ENCODE measurements around the gene PHYHD1.
"Not testable (repeated sequence)": the region's sequence is repeated elsewhere in the genome, so short reads cannot be mapped to it uniquely, and the experiment has no call there.

Gene PHYHD1

GRCh38 chr9:128946571-128947276 is 25.9 kb downstream of the PHYHD1 start:
- no peaks in the 10 kb centered on the region for H3K9me3 Mint-ChIP-seq
- H3K27me3 Mint-ChIP-seq = no peaks in the 10 kb centered on the region
- peak overlapping the region; percentile 95 for H3K4me3 Mint-ChIP-seq
- DNase-seq (ENCODE audit: low spot score in 2 of 2) (no peak), ATAC-seq (ENCODE audit: low read depth) (peak; percentile 2)
- H3K4me1 Mint-ChIP-seq = peaks cover 15% of the 10 kb centered on the region
- H3K36me3 Mint-ChIP-seq = peaks cover 2% of the 10 kb centered on the region
- peak overlapping the region; percentile 95 for H3K27ac Mint-ChIP-seq

- peak overlapping the region; percentile 95 for H3K27ac Mint-ChIP-seq
- peak overlapping the region; percentile 95 for H3K4me3 Mint-ChIP-seq
- DNase-seq (ENCODE audit: low spot score in 2 of 2) (no peak), ATAC-seq (ENCODE audit: low read depth) (no peak)
- peaks cover 15% of the 10 kb centered on the region for H3K4me1 Mint-ChIP-seq
- H3K36me3 Mint-ChIP-seq = peaks cover 2% of the 10 kb centered on the region
- no peaks in the 10 kb centered on the region for H3K9me3 Mint-ChIP-seq
- H3K27me3 Mint-ChIP-seq = no peaks in the 10 kb centered on the region
Observed at GRCh38 chr9:128947277-128947526, 26.4 kb downstream of the PHYHD1 start.

GRCh38 chr9:128947527-128948301 is 26.9 kb downstream of the PHYHD1 start, which contains the start of the genes DOLK and NUP188:
Gene DOLK (minus strand): TSS chr9:128947603. CDS start chr9:128947303, 300 bp downstream.
Gene NUP188 (plus strand): TSS chr9:128947699. CDS start chr9:128947720, 21 bp downstream.
- ATAC-seq (ENCODE audit: low read depth) (peak; percentile 86), DNase-seq (ENCODE audit: low spot score in 2 of 2) (peak; percentile 99)
- H3K4me1 Mint-ChIP-seq = peaks cover 15% of the 10 kb centered on the region
- peaks cover 2% of the 10 kb centered on the region for H3K36me3 Mint-ChIP-seq
- no peaks in the 10 kb centered on the region for H3K27me3 Mint-ChIP-seq
- H3K27ac Mint-ChIP-seq = peak within 1 kb of the TSS; percentile 95
- no peaks in the 10 kb centered on the region for H3K9me3 Mint-ChIP-seq
- peak within 1 kb of the TSS; percentile 95 for H3K4me3 Mint-ChIP-seq

- not testable (repeated sequence) for DNase-seq (ENCODE audit: low spot score in 2 of 2); H3K4me1 Mint-ChIP-seq; H3K9me3 Mint-ChIP-seq; H3K4me3 Mint-ChIP-seq; H3K27ac Mint-ChIP-seq; H3K27me3 Mint-ChIP-seq; ATAC-seq (ENCODE audit: low read depth)
- H3K36me3 Mint-ChIP-seq = peaks cover 23% of the 10 kb centered on the region
Observed at GRCh38 chr9:128961403-128961802, 40.6 kb downstream of the PHYHD1 start.

- no peaks in the 10 kb centered on the region for H3K27me3 Mint-ChIP-seq
- H3K4me1 Mint-ChIP-seq = no peaks in the 10 kb centered on the region
- no peaks in the 10 kb centered on the region for H3K9me3 Mint-ChIP-seq
- DNase-seq (ENCODE audit: low spot score in 2 of 2) (no peak), ATAC-seq (ENCODE audit: low read depth) (no peak)
- H3K4me3 Mint-ChIP-seq = no peak overlapping the region
- H3K36me3 Mint-ChIP-seq = peaks cover 42% of the 10 kb centered on the region
- no peak overlapping the region for H3K27ac Mint-ChIP-seq
Observed at GRCh38 chr9:128969491-128969890, 48.7 kb downstream of the PHYHD1 start.

GRCh38 chr9:128972956-128973355 is 52.2 kb downstream of the PHYHD1 start:
- Mint-ChIP-seq H3K27me3 (no peaks in the 10 kb centered on the region), H3K27ac (no peak overlapping the region), H3K4me3 (no peak overlapping the region), H3K36me3 (peaks cover 42% of the 10 kb centered on the region), H3K4me1 (no peaks in the 10 kb centered on the region), H3K9me3 (no peaks in the 10 kb centered on the region)
- DNase-seq (ENCODE audit: low spot score in 2 of 2) (no peak), ATAC-seq (ENCODE audit: low read depth) (no peak)

- no peak for ATAC-seq (ENCODE audit: low read depth)
- Mint-ChIP-seq H3K27ac (no peak overlapping the region), H3K27me3 (no peaks in the 10 kb centered on the region), H3K4me1 (no peaks in the 10 kb centered on the region), H3K4me3 (no peak overlapping the region), H3K9me3 (no peaks in the 10 kb centered on the region), H3K36me3 (peaks cover 32% of the 10 kb centered on the region)
- no peak for DNase-seq (ENCODE audit: low spot score in 2 of 2)
Observed at GRCh38 chr9:128979111-128979510, 58.3 kb downstream of the PHYHD1 start.

GRCh38 chr9:128983536-128983935 is 62.8 kb downstream of the PHYHD1 start:
- DNase-seq (ENCODE audit: low spot score in 2 of 2) (no peak), ATAC-seq (ENCODE audit: low read depth) (no peak)
- Mint-ChIP-seq H3K4me3 (no peak overlapping the region), H3K27me3 (no peaks in the 10 kb centered on the region), H3K36me3 (peaks cover 51% of the 10 kb centered on the region), H3K27ac (no peak overlapping the region), H3K4me1 (no peaks in the 10 kb centered on the region), H3K9me3 (no peaks in the 10 kb centered on the region)

- no peak for ATAC-seq (ENCODE audit: low read depth)
Observed at GRCh38 chr9:128986671-128987070, 65.9 kb downstream of the PHYHD1 start.

GRCh38 chr9:128987805-128988204 is 67.0 kb downstream of the PHYHD1 start:
- H3K27me3 Mint-ChIP-seq = no peaks in the 10 kb centered on the region
- peaks cover 43% of the 10 kb centered on the region for H3K36me3 Mint-ChIP-seq
- DNase-seq (ENCODE audit: low spot score in 2 of 2) (no peak), ATAC-seq (ENCODE audit: low read depth) (no peak)
- H3K9me3 Mint-ChIP-seq = no peaks in the 10 kb centered on the region
- H3K27ac Mint-ChIP-seq = no peak overlapping the region
- no peaks in the 10 kb centered on the region for H3K4me1 Mint-ChIP-seq
- no peak overlapping the region for H3K4me3 Mint-ChIP-seq

More at GRCh38 chr9:128986671-128987070, 65.9 kb downstream of the PHYHD1 start:
- no peaks in the 10 kb centered on the region for H3K27me3 Mint-ChIP-seq
- no peak for DNase-seq (ENCODE audit: low spot score in 2 of 2)
- peaks cover 44% of the 10 kb centered on the region for H3K36me3 Mint-ChIP-seq
- H3K9me3 Mint-ChIP-seq = no peaks in the 10 kb centered on the region
- no peak overlapping the region for H3K27ac Mint-ChIP-seq
- no peak overlapping the region for H3K4me3 Mint-ChIP-seq
- no peaks in the 10 kb centered on the region for H3K4me1 Mint-ChIP-seq
